GM19438 (cell line): ENCODE data around the gene KCTD21.

Experiments used
- ATAC-seq: cut with Tn5 transposase; IDR thresholded peaks from one replicate; pipeline ENCODE4 v1.9.1; 2021; ENCODE audit warnings: low read depth; ENCODE audit not compliant: unreplicated experiment

KCTD21 gene

DNA sequence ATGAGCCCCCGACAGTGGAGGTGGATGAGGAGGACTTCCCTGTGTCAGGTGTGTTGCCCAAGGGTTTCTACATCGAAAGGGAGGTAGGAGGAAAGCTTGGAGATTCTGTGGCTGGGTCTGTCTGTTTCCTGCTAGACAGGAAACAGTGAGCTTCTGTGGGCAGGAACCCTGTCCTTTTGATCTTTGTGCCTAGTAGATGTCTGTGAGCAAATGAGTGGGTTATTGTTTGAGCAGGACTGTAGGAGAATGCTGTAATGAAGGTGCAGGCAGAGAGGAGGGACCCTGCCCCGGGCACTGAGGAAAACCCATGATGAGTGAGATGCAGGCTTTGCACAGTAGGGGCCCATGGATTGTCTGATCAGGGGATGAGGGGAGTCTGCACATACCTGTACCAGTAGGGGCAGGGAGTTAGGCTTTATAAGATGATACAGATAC lies 14.3 kb upstream of the KCTD21 start:
- no peak for ATAC-seq

DNA sequence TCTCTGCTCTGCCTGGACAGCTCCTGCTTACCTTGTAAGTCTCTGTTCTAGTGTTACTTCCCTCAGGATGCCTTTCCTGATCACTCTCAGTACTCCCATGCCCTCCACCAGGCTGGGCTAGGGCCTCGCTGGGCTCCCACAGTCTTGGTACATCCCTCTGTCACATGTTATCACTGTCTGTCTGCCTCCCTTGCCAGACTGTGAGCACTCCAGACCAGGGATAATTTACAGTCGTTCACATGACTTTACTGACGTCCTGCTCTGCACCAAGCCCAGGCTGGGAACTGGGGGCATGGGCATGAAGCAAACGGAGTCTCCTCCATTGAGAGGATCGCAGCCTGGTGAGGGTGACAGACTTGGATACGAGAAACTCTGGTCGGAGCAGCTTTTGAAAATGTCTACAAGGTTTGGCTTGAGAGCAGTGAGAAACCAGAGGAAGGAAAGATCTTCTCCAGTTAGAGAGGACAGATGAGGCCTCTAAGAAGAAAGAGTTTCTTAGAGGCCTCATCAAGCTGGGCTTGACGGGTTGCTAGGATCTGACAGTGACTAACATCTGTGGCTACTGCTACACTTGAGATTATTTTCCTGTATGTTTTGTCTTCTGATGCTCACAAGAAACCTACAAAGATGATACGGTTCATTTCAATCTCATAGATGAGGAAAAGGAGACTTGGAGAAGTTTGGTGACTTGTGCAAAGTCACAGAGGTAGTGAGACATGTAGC lies 12.8 kb upstream of the KCTD21 start:
- ATAC-seq = no peak

DNA sequence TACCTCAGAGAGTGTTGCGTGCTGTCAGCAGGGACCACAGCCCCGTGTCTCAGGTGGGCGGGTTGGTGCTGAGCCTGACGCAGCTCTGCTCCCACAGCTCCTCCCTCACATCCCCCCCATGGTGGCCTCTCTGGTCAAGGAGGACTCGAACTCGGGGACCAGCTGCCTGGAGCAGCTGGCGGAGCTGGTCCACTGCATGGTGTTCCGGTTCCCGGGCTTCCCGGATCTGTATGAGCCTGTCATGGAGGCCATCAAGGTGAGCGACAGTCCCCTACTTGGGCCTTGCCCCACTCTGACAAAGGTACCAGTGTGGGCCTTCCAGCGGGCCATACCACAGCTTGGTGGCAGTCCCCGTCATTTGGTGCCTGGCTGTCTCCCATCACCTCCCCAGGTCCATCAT lies 12.1 kb upstream of the KCTD21 start:
- ATAC-seq = no peak

DNA sequence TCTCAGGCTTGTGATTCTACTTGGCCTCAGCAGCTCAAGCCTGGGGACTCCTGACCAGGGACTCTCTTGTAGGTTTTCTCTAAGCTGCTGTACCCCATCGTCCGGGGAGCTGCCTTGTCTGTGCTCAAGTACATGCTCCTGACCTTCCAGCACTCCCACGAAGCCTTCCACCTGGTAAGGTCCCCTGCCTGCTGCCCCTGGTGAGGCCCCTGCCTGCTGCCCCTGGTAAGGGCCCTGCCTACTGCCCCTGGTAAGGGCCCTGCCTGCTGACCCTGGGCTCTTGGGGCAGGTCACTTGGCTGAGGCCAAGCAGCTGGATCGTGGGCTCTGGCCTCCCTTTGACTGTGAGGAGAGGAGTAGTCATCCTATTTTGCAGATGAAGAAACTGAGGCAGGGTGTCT lies 11.6 kb upstream of the KCTD21 start:
- ATAC-seq = no peak

DNA sequence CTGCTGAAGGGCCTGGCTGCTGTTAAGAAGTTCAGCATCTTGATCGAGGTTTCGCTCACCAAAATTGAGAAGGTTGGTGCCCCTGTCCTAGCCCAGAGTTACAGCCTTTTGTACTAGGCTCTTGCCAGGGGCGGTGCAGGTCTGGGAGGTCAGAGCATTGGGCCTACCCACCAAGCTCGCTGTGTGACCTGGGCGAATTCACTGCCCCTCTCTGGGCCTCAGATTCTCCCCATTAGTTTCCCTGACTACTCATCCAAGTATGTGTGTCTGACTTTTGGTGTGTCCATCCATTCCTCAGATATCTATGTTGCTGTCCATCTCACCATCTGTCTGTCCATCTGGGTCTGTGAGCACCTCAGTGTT lies 11.2 kb upstream of the KCTD21 start:
- ATAC-seq = no peak

DNA sequence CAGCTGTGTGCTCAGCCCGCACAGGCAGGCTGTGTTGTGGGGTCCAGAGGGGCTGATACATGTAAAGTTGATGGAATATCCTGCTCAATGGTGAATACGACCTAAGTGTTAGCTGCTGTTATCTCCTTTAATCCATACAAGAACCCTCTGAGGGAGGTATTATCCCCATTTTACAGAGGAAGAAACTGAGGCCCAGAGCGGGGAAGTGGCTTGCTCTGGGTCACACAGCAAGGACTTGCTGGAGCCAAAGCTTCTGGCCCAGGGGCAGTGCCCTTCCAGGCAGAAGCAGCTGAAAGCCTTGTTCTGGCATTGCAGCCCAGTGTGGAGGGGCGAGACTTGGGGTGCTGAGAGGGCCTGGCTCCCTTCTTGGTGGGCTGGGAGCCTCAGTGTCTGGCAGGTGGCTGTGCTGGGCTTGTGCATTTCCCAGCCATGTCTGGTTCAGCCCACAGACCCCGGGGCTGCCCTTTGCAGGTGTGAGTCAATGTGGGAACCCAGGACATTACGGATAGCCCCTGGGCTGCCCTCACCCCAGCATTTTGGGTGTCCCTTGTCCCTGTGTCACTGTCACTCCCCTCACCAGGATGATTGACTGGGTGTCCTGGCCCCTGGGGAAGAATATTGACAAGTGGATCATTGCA lies 10.7 kb upstream of the KCTD21 start:
- ATAC-seq = no peak

DNA sequence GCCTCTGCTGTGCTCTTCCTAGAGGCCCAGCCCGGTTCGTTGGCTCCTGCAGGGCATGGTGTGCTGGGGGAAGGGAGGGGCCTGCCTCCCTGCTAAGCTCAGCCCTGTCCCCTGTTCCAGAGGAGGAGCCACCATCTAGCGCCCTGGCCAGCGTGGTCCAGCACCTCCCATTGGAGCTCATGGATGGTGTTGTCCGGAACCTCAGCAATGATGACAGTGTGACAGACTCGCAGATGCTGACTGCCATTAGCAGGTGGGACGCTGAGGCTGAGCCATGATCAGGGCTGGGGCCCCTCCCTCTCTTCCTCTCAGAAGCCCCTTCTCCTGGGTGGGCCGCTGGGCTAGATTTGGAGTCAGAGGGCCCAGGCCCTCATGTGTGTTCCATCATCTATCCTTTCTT lies 9.4 kb upstream of the KCTD21 start:
- ATAC-seq = no peak

DNA sequence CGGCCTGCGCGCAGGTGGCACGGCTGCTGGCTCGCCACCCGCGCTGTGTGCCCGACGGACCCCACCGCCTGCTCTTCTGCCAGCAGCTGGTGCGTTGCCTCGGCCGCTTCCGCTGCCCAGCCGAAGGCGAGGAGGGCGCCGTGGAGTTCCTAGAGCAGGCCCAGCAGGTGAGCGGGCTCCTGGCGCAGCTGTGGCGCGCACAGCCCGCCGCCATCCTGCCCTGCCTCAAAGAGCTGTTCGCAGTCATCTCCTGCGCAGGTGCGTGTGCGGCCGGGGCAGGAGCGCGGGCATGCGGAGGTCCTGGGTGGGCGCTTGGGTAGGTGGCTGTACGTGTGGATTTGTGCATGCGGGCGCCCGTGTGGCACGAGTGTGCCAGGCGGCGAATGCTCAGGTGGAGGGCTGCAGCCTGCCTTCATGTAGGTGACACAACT lies 8.2 kb upstream of the KCTD21 start:
- no peak for ATAC-seq

DNA sequence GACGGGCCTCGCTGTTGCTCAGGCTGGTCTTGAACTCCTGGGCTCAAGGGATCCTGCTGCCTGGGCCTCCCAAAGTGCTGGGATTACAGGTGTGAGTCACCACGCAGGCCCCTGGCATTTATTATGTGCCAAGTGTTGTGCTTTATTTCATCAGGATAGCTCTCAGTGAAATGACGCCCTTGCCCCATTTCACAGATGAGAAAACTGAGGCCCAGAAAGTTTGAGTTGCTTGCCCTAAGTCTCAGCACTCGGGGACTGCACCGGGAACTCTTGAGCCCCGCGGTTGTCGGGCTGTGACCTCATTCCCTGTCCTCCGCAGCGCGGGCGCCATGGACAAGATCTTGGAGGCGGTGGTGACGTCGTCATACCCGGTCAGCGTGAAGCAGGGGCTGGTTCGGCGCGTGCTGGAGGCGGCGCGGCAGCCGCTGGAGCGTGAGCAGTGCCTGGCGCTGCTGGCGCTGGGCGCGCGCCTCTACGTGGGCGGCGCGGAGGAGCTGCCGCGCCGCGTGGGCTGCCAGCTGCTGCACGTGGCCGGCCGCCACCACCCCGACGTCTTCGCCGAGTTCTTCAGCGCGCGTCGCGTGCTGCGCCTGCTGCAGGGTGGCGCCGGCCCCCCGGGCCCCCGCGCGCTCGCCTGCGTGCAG lies 7.6 kb upstream of the KCTD21 start:
- ATAC-seq = no peak

DNA sequence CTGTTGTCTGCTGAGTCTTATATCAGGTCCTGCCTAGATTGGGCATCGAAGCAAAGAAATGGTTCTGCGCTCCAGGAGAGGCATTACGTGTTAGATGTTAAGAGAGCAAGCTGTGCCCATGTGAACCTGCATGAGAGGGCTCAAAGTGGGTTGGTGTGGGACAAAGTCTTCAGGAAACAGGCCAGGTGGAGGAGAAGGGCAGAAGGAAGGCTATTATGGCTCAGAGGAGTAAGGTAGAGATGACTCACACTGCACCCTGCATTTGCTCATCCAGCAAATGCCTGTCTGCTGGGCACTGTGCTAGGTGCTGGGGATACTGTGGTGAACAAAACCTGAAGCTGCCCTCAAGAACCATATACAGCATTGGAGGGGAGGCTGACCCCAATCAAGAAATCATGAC lies 6.1 kb upstream of the KCTD21 start:
- no peak for ATAC-seq

DNA sequence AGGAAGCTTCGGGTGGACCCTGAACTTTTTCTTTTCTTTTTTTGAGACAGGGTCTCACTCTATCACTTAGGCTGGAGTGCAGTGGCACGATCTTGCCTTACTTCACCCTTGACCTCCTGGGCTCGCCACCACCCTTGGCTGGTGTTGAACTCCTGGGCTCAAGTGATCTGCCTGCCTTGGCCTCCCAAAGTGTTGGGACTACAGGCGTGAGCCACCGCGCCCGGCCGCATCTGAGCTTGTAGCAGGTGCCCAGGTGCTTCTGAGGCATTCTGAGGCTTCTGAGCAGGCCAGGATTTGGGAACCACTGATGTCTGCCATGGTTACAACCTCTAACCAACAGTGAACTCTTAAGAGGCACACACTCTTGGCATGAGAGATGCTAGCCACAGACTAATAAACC lies 5.4 kb upstream of the KCTD21 start:
- no peak for ATAC-seq

DNA sequence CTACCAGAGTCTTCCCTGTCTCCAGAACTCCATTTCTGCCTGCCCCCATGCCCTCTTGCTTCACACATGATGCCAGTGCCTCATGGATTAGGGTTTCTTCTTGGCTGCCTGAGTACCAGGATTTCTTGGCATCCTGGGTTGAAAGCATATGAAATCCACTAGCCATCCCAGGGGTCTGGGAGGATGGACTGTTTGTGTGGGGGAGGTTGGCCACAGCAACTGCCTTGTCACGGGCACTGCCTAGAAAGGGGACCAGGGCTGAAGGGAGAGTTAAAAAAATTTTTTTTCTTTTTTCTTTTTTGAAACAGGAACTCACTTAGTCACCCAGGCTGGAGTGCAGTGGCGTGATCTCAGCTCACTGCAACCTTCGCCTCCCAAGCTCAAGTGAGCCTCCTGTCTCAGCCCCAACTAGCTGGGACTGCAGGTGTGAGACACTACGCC lies 4.5 kb upstream of the KCTD21 start:
- ATAC-seq = no peak

DNA sequence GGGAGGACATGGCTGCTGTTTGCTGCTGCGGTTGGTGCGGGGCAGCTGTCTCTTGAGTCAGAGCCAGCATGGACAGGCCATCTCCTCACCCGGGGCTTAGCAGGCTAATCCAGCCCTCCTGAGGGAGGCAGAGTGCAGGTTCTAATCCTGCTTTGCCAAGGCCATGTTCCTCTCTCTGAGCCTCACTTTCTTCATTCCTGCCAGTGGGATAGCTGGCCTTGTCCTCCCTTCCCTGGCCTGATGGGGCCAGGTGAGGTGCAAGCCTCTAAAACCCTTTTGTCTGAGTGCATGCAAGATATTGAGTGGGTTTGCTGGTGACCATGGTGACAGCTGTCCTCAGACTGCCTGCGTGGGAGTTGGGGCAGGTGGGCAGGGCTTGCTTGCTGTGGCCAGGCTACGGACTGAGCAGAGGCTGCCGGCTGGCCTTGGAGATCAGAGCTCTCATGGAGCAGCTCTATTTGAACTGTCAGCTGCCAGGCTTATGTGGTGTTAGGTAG lies 3.8 kb upstream of the KCTD21 start:
- no peak for ATAC-seq

DNA sequence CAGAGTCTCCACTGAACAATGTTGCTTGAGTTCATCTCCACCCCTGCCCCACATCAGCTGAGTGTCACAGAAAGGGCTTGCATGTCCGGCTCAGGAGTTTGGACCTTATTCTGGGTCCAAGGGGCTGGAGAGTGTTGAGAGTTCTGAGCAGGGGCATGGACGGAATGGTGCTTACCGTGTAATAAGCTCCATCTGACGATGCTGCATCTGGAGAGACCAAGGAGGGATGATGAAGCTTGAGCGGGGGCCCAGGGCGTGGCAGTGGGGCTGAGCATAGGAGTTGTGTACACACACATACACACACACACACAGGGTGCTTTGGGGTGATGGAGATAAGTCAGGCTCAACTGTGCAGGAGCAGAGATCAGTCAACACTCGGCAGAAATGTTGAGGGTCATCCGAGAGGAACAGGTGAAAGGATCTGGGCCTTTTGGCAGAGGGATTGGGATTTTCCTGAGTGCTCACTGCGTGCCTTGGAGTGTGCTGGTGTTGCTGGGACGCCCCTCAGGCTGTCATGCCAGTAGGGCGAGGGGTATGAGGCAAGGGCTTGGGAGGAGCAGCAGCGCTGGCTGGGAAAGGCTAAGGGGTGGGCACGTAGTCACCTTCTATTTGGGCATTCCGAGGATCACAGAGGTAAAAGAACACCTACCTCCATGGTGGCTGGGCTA lies 2.6 kb upstream of the KCTD21 start:
- ATAC-seq = no peak

DNA sequence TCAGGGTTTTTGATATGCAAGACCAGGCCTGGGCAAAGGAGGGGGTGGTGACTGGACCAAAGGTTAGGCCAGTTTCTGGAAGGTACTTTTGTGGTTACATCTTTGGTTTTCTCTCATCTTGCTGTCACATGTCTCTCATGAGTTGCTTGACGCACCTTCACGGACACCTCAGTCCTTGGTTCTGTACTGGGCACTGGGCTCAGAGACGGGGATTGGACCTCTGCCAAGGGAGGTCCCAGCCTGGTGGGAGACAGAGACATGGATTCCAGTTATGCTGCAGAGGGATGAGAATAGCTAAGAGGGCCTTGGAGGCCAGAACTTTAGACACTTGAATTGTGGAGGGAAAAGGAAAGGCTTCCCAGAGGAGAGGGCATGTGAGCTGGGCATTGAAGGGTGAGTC lies 1.9 kb upstream of the KCTD21 start:
- no peak for ATAC-seq

DNA sequence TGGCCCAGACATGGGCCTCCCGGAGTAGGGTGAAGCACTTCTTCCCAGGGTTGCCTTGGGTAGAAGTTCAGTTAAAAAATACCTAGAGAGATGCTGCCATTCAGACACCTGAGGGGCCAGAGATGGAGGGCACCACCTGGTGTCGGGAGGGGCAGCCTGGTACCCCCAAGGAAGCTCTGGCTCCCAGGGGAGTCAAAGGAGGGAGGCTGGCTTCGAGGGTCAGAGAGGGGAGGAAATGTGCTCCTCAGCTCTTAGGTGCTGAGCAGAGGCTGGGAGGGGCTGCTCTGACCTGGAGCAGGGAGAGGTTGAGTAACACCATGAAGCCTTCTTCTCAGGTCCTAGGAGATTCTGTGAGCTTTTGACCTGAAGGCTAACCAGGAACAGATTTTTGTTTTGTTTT lies 1.4 kb upstream of the KCTD21 start:
- no peak for ATAC-seq

DNA sequence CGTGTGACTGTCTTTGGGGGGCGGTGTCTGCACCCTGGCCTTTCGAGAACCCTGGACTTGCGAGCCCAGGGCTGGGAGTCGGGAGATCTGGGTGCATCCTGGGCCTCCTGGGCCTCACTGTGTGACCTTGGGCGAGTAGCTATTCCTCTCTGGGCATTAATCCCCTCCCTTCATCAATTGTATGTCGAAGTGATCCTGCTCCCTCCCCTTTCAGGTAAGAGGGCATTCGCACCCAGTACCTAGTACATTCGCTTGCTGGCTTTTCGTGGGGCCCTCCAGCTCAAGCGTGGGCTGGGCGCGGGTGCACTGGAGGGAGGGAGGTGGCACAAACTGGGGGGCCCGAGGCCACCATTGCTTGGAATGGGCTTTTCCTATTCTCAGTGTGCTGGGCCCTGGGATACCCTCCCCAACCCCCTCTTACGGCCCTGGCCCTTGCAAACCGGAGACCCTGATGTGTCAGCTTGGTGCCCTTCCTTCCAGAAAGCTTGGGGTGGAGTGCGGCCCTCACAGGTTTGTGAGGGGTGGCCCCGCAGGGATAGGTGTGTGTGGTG lies 823 bp upstream of the KCTD21 start:
- no peak for ATAC-seq

DNA sequence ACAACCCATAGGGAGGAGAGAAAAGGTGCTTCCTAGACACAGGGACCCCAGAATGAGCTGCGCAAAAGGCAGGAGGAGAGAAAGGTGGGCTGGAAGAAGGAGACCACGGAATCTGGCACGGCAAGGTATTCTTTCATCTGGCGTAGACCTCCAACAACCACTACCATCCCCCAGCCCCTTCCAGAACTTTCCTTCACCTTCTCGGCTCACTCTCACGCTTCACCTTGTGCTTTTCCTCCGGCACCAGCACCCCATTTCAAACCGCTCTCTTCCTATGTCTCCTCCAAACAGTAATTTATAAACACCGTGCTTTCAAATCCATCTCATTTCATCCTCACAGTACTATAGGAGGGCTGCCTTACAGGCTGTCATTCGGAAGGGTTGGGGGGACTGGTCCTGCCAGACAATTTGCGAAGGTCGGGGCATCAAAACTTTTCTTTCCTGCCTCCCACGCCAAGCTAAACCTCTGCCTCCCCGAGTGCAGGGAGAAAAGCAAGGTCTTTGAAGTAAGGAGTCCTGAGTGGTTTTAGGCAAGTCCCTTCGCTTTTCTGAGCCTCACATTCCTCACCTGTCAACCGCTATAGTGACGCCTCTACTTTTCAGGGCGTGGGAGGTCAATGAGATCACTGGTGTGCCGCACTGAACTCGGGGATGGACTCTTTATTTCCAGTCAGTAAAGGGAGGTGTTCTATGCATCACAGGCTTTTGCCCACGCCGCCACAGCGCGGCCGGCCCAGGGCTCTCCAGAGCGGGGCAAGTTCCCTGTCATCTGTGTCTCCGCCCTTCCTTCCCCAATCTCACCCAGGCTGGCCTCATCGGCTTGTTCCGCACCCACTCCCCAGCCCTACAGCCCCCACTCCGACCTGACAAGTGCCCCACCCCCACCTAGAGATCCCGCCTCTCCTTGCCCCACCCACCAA lies 800 bp downstream of the KCTD21 start:
- peak; percentile 11 for ATAC-seq

DNA sequence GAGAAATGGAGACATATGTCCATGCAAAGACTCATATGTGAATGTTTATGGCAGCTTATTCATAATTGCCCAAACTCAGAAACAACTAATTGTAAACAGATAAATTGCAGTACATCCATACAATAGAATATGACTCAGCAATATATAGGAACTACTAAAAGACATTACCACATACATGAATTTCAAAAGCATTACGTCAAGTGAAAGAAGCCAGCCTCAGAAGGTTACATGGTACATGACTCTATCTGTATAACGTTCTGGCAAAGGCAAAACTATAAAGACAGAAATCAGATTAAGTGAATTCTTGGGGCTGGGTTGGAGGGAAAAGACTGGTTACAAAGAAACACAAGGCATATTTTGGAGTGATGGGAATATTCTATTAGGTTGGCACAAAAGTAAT lies 7.2 kb downstream of the KCTD21 start:
- no peak for ATAC-seq

DNA sequence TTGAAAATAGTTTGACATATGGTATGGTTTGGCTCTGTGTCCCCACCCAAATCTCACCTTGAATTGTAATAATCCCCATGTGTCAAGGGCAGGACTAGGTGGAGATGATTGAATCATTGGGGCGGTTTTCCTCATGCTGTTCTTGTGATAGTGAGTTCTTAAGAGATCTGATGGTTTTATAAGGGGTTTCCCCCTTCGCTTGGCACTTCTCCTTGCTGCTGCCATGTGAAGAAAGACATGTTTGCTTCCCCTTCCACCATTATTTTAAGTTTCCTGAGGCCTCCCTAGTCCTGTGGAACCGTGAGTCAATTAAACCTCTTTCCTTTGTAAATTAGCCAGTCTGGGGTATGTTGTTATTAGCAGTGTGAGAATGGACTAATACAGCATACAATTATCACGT lies 7.7 kb downstream of the KCTD21 start:
- no peak for ATAC-seq
